ENCODE measurements around the gene TCF7L2.

Gene TCF7L2

DNA sequence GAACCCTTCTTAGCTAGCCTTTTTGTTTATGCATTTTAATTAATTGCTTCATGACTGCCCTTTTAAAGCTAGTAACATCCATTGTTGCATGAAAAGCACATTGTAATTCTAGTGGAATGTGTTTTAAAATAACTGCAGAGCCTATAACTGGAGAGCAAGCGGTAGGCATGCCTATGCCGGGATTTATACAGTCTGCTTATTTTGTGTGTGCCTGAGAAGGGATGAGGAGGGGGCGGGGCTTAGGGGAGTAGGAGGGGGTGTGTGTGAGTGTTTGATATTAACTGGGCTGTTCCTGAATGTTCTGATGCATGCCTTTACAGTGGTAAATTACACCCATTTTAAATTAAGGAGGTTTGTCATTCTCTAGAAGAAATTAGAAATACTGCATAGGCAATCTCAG is 208.1 kb downstream of the TCF7L2 start:
- POLR2A ChIA-PET (ENCODE audit: low non-redundant PET): no interaction called here
- H3K27ac ChIP-seq: no peak overlapping the region
- no peak for TF ChIP-seq CTCF (conservative IDR thresholded peaks at IDR 0.05; ENCODE audit: low read depth)
- CTCF ChIA-PET: no interaction called here
- DNase-seq (ENCODE audit: low spot score): peak; percentile 9

DNA sequence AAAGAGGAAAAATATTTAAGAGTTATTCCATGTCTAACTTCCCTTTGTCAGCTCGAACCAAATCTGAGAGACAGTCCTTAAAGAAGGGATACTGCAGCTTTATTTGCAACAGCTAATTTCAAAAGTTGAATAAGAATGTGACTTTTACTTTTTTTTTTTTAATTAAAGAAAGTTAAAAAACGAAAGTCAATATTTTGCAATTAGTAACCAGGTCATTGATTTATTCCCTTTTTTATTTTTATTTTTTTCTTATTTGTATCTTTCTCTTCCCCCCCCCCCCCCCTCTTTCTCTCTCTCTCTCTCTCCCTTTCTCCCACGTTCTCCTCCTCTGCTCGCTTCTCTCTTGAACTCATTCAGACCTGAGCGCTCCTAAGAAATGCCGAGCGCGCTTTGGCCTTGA is 209.5 kb downstream of the TCF7L2 start:
- no peak for TF ChIP-seq CTCF (conservative IDR thresholded peaks at IDR 0.05; ENCODE audit: low read depth)
- POLR2A ChIA-PET (ENCODE audit: low non-redundant PET): no interaction called here
- H3K27ac ChIP-seq: no peak overlapping the region
- no peak for DNase-seq (ENCODE audit: low spot score)
- CTCF ChIA-PET: interaction anchor here (0.5 to 0.9 kb wide), 4 partner anchors 16 to 396 kb away, joined by 3 to 10 read pairs (median 4); no protein-coding TSS in a partner anchor

DNA sequence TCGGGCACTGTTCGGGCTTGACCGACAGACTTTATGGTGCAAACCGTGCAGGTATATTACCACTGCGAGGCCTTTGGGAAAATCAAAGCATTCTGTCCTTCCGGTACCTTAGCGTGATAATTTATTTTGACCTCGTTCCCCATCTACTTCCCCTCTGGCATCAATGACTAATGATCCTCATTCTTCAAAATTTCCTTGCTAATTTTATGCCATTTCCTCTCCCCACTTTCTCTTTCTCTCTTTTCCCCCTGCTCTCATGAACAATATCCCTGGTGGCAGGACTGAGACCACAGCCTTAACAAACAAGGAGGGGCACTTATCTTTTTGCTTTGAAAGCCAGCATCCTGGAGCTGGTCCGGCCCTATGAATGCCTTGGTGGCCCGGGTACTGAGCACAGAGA is 210.6 kb downstream of the TCF7L2 start:
- TF ChIP-seq CTCF (conservative IDR thresholded peaks at IDR 0.05; ENCODE audit: low read depth): no peak
- ChIA-PET POLR2A (ENCODE audit: low non-redundant PET) (no interaction called here), CTCF (interaction anchor here (0.8 kb wide), 1 partner anchor 1332 kb away, joined by 6 read pairs; no protein-coding TSS in a partner anchor)
- no peak for DNase-seq (ENCODE audit: low spot score)
- no peak overlapping the region for H3K27ac ChIP-seq

- TF ChIP-seq CTCF (conservative IDR thresholded peaks at IDR 0.05; ENCODE audit: low read depth): no peak
- no peak for DNase-seq (ENCODE audit: low spot score)
- no peak overlapping the region for H3K27ac ChIP-seq
- ChIA-PET POLR2A (ENCODE audit: low non-redundant PET) (no interaction called here), CTCF (interaction anchor here (0.6 kb wide), 1 partner anchor 234 kb away, joined by 4 read pairs; no protein-coding TSS in a partner anchor)
These were observed 211.0 kb downstream of the TCF7L2 start for GRCh38 chr10:113161066-113161465.

GRCh38 chr10:113162960-113163359 is 212.9 kb downstream of the TCF7L2 start:
- POLR2A ChIA-PET (ENCODE audit: low non-redundant PET): no interaction called here
- H3K27ac ChIP-seq: no peak overlapping the region
- no peak for DNase-seq (ENCODE audit: low spot score)
- no peak for TF ChIP-seq CTCF (conservative IDR thresholded peaks at IDR 0.05; ENCODE audit: low read depth)
- CTCF ChIA-PET: no interaction called here

- ChIA-PET POLR2A (ENCODE audit: low non-redundant PET) (no interaction called here), CTCF (interaction anchor here (0.6 to 0.7 kb wide), 2 partner anchors 15 to 506 kb away, joined by 4 read pairs; no protein-coding TSS in a partner anchor)
- no peak overlapping the region for H3K27ac ChIP-seq
- no peak for TF ChIP-seq CTCF (conservative IDR thresholded peaks at IDR 0.05; ENCODE audit: low read depth)
- no peak for DNase-seq (ENCODE audit: low spot score)
These were observed 215.6 kb downstream of the TCF7L2 start for GRCh38 chr10:113165673-113166072.

Data from RWPE1 (cell line).